SK-N-SH (cell line): ENCODE data around the gene RAB40C. TPM values are rescaled to one million over a fixed set of nuclear protein-coding genes. Genes with fewer than 3 reads are reported as not detected.

ENCODE experiments used
- CTCF ChIA-PET: fragments of 300-600, 350-600 bp; formaldehyde crosslinking; extraction: SDS; loops from one replicate; lab custom pipeline; 2021; lab: Yijun Ruan, JAX
- POLR2A ChIA-PET: fragments of 350-600 bp; sonication (Branson Sonifier 250); formaldehyde crosslinking; extraction: SDS; loops from one replicate; lab custom pipeline; 2020; ENCODE audit warnings: antibody characterized with exemption, inconsistent platforms; lab: Yijun Ruan, JAX
- DNase-seq: peaks from one replicate; pipeline ENCODE4 v3.0.0; 2012
- H2AFZ ChIP-seq: fragments of 200-600 bp; sonication (generic); 2 replicates; pipeline ENCODE4 v1.8.1; 2016; ENCODE audit warnings: antibody characterized with exemption, mild to moderate bottlenecking, low read depth
- H3F3A ChIP-seq: fragments of 200-600 bp; sonication (generic); replicated peaks from 2 replicates; pipeline ENCODE3; 2016; ENCODE audit warnings: antibody characterized with exemption, mild to moderate bottlenecking; ENCODE audit not compliant: insufficient read depth
- H3K27ac ChIP-seq, 2 experiments: fragments of 200-500 bp in 1 of 2; fragments of 200-600 bp in 1 of 2; sonication (Bioruptor generic) in 1 of 2; sonication (generic), shearing (Covaris generic) in 1 of 2; 2 replicates each; pipeline versions ENCODE4 v1.5.1 to v1.6.1; 2014 to 2016; ENCODE audit warnings: low read depth in 2 of 2, inconsistent platforms in 1 of 2, low read length in 1 of 2, mild to moderate bottlenecking in 1 of 2, mixed read lengths in 1 of 2
- H3K27me3 ChIP-seq: fragments of 200-600 bp; sonication (generic), shearing (Covaris generic); 2 replicates; pipeline ENCODE4 v1.6.1; 2016; ENCODE audit warnings: mixed run types; ENCODE audit not compliant: insufficient read depth
- H3K36me3 ChIP-seq, 2 experiments: fragments of 200-500 bp in 1 of 2; fragments of 200-600 bp in 1 of 2; sonication (Bioruptor generic) in 1 of 2; sonication (generic) in 1 of 2; replicated peaks in 1 of 2; 2 replicates each; pipeline versions ENCODE3 to v1.5.1; 2014 to 2016; ENCODE audit warnings: low read length in 1 of 2, mild to moderate bottlenecking in 1 of 2; ENCODE audit not compliant: insufficient read depth in 2 of 2, control insufficient read depth in 1 of 2
- H3K4me1 ChIP-seq, 2 experiments: fragments of 200-500 bp in 1 of 2; fragments of 200-600 bp in 1 of 2; sonication (Bioruptor generic) in 1 of 2; sonication (generic), shearing (Covaris generic) in 1 of 2; 2 replicates each; pipeline versions ENCODE4 v1.5.1 to v1.6.1; 2014 to 2016; ENCODE audit warnings: low read depth in 1 of 2, low read length in 1 of 2, mixed run types in 1 of 2; ENCODE audit not compliant: insufficient read depth in 2 of 2, control insufficient read depth in 1 of 2
- H3K4me2 ChIP-seq: fragments of 200-600 bp; sonication (generic), shearing (Covaris generic); 2 replicates; pipeline ENCODE4 v1.6.1; 2017; ENCODE audit warnings: mixed run types
- H3K4me3 ChIP-seq, 2 experiments: fragments of 200-500 bp in 1 of 2; fragments of 200-600 bp in 1 of 2; sonication (Bioruptor generic) in 1 of 2; sonication (generic), shearing (Covaris generic) in 1 of 2; 2 replicates each; pipeline versions ENCODE4 v1.5.1 to v1.8.1; 2014 to 2016; ENCODE audit warnings: low read depth in 2 of 2, inconsistent platforms in 1 of 2, low read length in 1 of 2, mild to moderate bottlenecking in 1 of 2, mixed read lengths in 1 of 2, moderate library complexity in 1 of 2
- H3K79me2 ChIP-seq: fragments of 200-600 bp; sonication (generic); 2 replicates; pipeline ENCODE4 v1.8.1; 2017; ENCODE audit warnings: mild to moderate bottlenecking; ENCODE audit not compliant: insufficient read depth
- H3K9ac ChIP-seq: fragments of 200-600 bp; sonication (generic); 2 replicates; pipeline ENCODE4 v1.6.1; 2017; ENCODE audit warnings: mixed run types
- H3K9me2 ChIP-seq: fragments of 200-600 bp; sonication (generic); 2 replicates; pipeline ENCODE4 v1.6.1; 2017; ENCODE audit warnings: mixed run types
- H3K9me3 ChIP-seq: fragments of 200-600 bp; sonication (generic); 2 replicates; pipeline ENCODE4 v1.6.1; 2017; ENCODE audit warnings: mixed run types, mild to moderate bottlenecking, moderate library complexity
- H4K20me1 ChIP-seq: fragments of 200-600 bp; sonication (generic); 2 replicates; pipeline ENCODE4 v1.6.1; 2017; ENCODE audit warnings: mild to moderate bottlenecking, mixed run types; ENCODE audit not compliant: insufficient read depth
- CHD2 ChIP-seq: fragments of 150-350 bp; IDR thresholded peaks from 2 replicates; pipeline ENCODE4 v1.6.1; 2018; ENCODE audit warnings: low read length; ENCODE audit not compliant: partially characterized antibody
- FOXJ3 ChIP-seq: sonication (generic); formaldehyde crosslinking; IDR thresholded peaks from 2 replicates; pipeline ENCODE4 v1.5.1; 2020; ENCODE audit warnings: mild to moderate bottlenecking, missing genetic modification reagents
- FOXM1 ChIP-seq: IDR thresholded peaks from 2 replicates; pipeline ENCODE4 v1.4.0; 2012; ENCODE audit warnings: low read depth, mild to moderate bottlenecking
- MXI1 ChIP-seq: IDR thresholded peaks from 2 replicates; pipeline ENCODE4 v1.6.1; 2012; ENCODE audit warnings: mild to moderate bottlenecking, low read depth, low read length, improper control_type of control experiment
- POLR2AphosphoS5 ChIP-seq: IDR thresholded peaks from 2 replicates; pipeline ENCODE4 v1.6.1; 2012; ENCODE audit warnings: low read depth, low read length
- REST ChIP-seq: IDR thresholded peaks from 2 replicates; pipeline ENCODE4 v1.6.1; 2012; ENCODE audit warnings: mild to moderate bottlenecking, low read depth, low read length, moderate library complexity
- RFX5 ChIP-seq: IDR thresholded peaks from 2 replicates; pipeline ENCODE4 v1.6.1; 2012; ENCODE audit warnings: mild to moderate bottlenecking, improper control_type of control experiment, low read length
- SIN3A ChIP-seq: IDR thresholded peaks from 2 replicates; pipeline ENCODE4 v1.6.1; 2012; ENCODE audit warnings: low read depth, mild to moderate bottlenecking, low read length, moderate library complexity, borderline replicate concordance
- TAF1 ChIP-seq: IDR thresholded peaks from 2 replicates; pipeline ENCODE4 v1.6.1; 2012; ENCODE audit warnings: low read depth, mild to moderate bottlenecking, low read length, moderate library complexity, borderline replicate concordance
- TCF12 ChIP-seq: IDR thresholded peaks from 2 replicates; pipeline ENCODE4 v1.4.0; 2012
- WGBS: methylation state at CpG from one replicate; pipeline ENCODE4 v1.1.6; 2017; ENCODE audit warnings: low lambda C conversion rate; 5-methylcytosine and 5-hydroxymethylcytosine counted together
- polyA plus RNA-seq, 3 experiments: library from polyadenylated mRNA; depleted of rRNA; stranded (reverse); fragments of >200 nt; gene quantifications; 2 replicates each; pipeline ENCODE4 v1.2.3, GENCODE V29; 2012
- TF ChIP-seq, protein P1 (sequence below): IDR thresholded peaks from 2 replicates; pipeline ENCODE4 v1.4.0; 2012; ENCODE audit warnings: low read depth, borderline replicate concordance
- TF ChIP-seq, protein P2 (sequence below): IDR thresholded peaks from 2 replicates; pipeline ENCODE4 v1.4.0; 2012; ENCODE audit warnings: low read depth
- TF ChIP-seq, protein P3 (sequence below): IDR thresholded peaks from 2 replicates; pipeline ENCODE4; 2012

Gene RAB40C
- polyA plus RNA-seq, 1 of the 3 experiments (the other 2 are of a cell fraction), result 13.0 TPM

DNA sequence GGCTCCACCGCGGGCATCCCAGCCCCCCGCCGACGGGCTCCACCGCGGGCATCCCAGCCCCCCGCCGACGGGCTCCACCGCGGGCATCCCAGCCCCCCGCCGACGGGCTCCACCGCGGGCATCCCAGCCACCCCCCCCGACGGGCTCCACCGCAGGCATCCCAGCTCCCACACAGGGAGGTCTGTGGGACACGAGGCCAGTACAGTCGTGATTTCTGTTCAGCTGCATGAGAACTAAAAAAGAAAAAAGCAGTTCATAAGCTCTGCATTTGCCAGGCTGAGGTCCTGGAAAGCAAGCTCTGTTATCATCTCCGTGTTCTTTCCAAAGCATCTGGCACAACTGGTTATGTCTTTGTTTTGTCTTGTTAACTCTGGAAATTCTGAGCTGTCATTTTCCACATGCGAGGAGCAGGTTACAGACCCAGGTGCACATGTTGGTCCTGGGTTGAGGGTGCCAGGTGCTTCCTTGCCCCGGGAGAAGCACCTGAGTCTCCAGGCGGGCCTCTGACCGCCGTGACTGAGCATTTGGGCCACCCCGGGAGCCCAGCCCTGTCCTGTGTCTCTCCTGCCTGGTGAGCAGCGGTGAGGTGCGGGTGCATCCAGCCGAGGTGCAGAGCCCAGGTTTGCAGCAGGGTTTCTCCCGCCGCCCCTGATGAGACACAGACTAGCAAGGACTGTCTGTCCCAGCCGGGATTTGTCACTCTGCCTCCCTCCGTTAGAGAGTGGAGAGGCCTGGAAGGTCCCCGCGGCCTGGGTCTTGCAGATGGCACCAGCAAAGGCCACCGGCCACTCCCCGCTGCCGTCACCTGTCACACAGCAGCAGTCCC is 31.0 kb downstream of the RAB40C start:
- peaks cover 0 to 13% of the 10 kb centered on the region in 2 experiments; a peak in 1 of 4 replicates for H3K4me1 ChIP-seq
- H3F3A ChIP-seq, result peaks cover 5% of the 10 kb centered on the region
- no peak overlapping the region for H2AFZ ChIP-seq
- no peaks in the 10 kb centered on the region for H3K9me3 ChIP-seq
- no peaks in the 10 kb centered on the region for H3K27me3 ChIP-seq
- peaks cover 0 to 1% of the 10 kb centered on the region in 2 experiments for H3K36me3 ChIP-seq
- H3K4me2 ChIP-seq, result no peak overlapping the region
- TF ChIP-seq TCF12 (no peak), MXI1 (no peak), POLR2AphosphoS5 (no peak), FOXJ3 (no peak), CHD2 (no peak), SIN3A (no peak), FOXM1 (no peak), REST (no peak), RFX5 (no peak), TAF1 (no peak)
- TF ChIP-seq, protein P1, sequence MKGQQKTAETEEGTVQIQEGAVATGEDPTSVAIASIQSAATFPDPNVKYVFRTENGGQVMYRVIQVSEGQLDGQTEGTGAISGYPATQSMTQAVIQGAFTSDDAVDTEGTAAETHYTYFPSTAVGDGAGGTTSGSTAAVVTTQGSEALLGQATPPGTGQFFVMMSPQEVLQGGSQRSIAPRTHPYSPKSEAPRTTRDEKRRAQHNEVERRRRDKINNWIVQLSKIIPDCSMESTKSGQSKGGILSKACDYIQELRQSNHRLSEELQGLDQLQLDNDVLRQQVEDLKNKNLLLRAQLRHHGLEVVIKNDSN, result no peak
- TF ChIP-seq, protein P2, sequence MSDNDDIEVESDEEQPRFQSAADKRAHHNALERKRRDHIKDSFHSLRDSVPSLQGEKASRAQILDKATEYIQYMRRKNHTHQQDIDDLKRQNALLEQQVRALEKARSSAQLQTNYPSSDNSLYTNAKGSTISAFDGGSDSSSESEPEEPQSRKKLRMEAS, result no peak
- TF ChIP-seq, protein P3, sequence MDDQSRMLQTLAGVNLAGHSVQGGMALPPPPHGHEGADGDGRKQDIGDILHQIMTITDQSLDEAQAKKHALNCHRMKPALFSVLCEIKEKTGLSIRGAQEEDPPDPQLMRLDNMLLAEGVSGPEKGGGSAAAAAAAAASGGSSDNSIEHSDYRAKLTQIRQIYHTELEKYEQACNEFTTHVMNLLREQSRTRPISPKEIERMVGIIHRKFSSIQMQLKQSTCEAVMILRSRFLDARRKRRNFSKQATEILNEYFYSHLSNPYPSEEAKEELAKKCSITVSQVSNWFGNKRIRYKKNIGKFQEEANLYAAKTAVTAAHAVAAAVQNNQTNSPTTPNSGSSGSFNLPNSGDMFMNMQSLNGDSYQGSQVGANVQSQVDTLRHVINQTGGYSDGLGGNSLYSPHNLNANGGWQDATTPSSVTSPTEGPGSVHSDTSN, result no peak
- H3K9ac ChIP-seq, result no peak overlapping the region
- DNase-seq, result peak; percentile 39
- H3K27ac ChIP-seq, result no peak overlapping the region
- CTCF ChIA-PET, result interaction anchor here (2.5 kb wide), 1 partner anchor 20 kb away, joined by 9 read pairs; no protein-coding TSS in a partner anchor
- H3K4me3 ChIP-seq, result no peak overlapping the region
- peaks cover 10% of the 10 kb centered on the region; the same call in 1 of the 2 replicates for H4K20me1 ChIP-seq
- H3K79me2 ChIP-seq, result peaks cover 5% of the 10 kb centered on the region; the same call in 1 of the 2 replicates
- POLR2A ChIA-PET, result interaction anchor here (1.1 kb wide), 1 partner anchor 219 kb away, joined by 3 read pairs; the partner anchor contains the start of gene DECR2
- H3K9me2 ChIP-seq, result no peaks in the 10 kb centered on the region
- WGBS, result 93% methylated on average over 17 of the region's 41 CpGs
